Ammon's horn (tissue), 1 donor: ENCODE data around the gene NPAS2.
A peak's percentile ranks its signal among the peaks of the same experiment; 100 is the strongest.

Source experiments
- DNase-seq: peaks from one replicate; pipeline ENCODE4 v3.0.0-alpha.2; 2016; ENCODE audit warnings: low spot score

Gene NPAS2

GRCh38 chr2:101012054-101012705 is 192.2 kb downstream of the NPAS2 start:
- DNase-seq = no peak

GRCh38 chr2:101012706-101013181 is 192.8 kb downstream of the NPAS2 start:
- peak; percentile 43 for DNase-seq

- no peak for DNase-seq
These were observed 194.4 kb downstream of the NPAS2 start for GRCh38 chr2:101014264-101014857.

- no peak for DNase-seq
These were observed 197.4 kb downstream of the NPAS2 start for GRCh38 chr2:101017371-101017770.

DNA sequence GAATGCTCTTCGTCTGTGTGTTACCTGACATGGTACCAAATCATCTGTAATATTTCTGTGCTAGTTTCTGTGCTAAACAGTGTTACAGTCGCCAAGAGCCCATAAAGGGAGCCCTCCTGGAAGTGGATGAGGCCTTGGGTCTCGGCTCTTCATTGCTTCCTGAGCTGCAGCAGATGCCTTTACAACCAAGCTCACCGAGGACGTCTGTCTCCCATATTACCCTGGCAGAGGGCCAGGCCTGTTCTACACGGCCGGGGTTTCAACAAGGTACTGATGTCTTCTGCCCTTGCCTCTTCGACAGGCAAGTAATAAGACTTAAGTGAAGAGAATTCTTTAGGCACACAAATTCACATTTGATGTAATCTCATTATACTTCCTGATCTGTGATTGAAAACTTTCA is 199.0 kb downstream of the NPAS2 start:
- DNase-seq = no peak

DNA sequence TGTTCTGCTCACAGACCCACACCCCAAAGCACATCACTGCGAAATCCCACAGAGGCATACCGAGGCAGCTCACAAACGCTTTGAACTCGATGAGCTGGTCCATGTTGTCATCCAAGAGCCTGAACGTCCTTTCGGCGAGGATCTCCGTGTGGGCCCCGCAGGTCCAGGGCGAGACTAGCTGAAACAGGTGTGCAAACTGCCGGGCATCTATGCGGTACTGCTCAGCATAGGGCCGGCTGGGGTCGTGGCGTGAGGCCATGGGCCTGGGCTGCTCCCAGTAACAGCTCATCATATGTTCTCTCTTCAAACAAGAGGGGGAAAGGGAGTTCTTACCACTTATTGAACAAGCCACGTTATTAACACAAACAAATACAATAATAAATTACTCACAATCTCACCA is 202.3 kb downstream of the NPAS2 start:
- no peak for DNase-seq

DNA sequence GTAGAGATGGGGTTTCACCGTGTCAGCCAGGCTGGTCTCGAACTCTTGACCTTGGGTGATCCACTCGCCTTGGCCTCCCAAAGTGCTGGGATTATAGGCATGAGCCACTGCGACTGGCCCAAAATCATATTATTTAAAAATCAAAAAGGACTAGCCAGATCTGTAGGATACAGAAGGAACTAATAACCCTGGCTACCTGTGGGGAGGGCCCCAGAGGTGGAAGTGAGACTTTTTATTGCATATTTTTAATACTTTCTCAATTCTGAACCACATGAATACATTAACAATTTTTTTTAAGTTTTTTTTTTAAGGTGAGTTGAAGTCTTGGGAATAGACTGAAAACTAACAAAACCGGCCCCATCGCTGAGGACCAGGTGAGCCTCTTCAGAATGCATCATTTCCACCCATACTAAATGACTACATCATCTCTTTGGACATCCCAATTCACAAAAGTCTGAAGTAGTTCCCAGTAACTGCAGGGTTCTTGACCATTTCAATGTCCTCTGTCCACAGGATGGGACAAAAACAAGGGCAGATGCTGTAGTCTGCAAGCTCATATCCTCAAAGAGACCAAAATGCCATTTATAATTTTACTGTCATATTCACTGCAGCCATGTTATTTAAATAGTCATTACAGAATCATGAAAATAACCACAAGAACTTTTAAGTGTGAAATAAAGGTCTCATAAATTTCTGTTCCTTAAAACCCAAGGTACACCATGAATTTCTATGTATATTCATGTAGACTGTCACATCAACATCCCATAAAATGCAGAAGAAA is 203.6 kb downstream of the NPAS2 start:
- DNase-seq = no peak

- DNase-seq = no peak
These were observed 205.6 kb downstream of the NPAS2 start for GRCh38 chr2:101025561-101025960.

GRCh38 chr2:101026253-101026701 is 206.3 kb downstream of the NPAS2 start:
- no peak for DNase-seq

DNA sequence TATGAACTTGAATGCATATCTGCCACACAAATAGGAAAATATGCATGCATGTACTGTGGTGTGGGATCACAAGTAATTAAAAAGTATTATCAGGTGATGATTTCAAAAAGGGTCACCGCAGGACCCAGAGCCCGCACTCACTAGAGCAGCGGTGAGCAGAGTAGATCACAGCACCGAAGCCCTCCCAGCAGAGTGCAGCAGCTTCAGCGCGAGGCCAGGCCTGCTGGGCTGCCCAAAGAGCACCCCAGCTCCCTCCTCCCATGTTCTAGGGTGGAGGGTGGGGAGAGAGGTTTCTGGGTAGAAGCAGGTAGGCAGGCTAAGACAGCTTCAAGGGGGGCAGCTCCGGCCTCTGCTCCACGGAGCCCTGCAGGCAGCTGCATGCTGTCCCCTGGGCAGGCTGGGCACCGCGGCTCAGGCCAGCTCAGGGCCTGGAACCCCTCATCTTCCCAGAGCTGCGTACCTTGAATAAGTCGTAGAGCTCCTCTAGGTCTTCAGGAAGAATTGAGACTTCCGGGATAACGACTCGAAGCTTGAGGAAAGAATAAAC is 207.1 kb downstream of the NPAS2 start:
- no peak for DNase-seq

DNA sequence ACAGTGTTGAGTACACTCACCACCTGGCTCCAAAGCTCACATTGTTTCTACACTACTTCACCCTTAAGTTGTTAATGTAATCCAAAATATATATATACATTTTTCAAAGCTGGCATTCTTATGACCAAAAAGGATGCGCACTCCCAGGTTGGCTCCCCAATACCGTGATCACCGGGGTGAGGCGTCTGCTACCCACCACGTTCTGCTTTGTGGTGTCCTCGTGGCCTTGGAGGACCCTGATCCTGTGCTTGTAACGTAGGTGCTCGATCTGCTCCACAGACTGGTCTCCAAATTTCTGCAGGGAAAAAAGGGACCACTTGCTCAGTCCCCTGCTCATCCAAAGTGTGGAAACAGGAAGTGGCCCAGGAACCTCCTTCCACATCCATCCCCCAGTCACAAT is 207.9 kb downstream of the NPAS2 start:
- DNase-seq = no peak

GRCh38 chr2:101030866-101031554 is 211.1 kb downstream of the NPAS2 start:
- no peak for DNase-seq

DNA sequence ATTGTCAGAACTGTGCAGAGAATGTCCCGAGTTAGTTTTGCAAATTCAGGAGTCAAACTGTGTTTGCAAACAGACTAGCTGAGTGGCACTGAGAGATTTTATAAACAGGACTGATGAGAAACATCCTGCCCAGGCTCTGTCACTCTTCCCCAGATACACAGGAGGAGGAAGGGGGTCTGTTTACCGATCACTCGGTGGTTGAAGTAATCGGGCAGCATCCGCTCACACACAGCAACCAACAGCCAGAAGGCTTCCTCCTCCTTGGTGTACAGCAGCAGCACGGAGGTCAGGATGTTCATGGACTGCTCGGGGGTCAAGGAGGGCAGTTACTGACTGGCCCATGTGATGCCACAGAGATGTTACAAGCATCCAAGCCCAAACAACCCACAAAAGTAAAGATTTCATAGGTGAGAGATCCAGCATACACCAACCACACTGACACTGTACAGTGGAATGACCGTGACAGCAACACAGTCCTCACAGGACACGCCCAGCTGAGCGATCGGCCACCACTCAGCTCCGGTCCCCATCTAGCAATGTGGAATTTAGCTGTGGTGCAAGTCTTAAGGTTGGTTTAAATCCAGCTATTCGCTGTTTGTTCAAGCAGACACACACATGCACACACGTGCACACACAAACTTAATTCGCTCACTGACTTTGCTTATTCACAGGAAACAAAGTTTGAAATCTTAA is 212.3 kb downstream of the NPAS2 start:
- no peak for DNase-seq

GRCh38 chr2:101036562-101036961 is 216.6 kb downstream of the NPAS2 start:
- DNase-seq = no peak

GRCh38 chr2:101037161-101037755 is 217.3 kb downstream of the NPAS2 start:
- DNase-seq = no peak

DNA sequence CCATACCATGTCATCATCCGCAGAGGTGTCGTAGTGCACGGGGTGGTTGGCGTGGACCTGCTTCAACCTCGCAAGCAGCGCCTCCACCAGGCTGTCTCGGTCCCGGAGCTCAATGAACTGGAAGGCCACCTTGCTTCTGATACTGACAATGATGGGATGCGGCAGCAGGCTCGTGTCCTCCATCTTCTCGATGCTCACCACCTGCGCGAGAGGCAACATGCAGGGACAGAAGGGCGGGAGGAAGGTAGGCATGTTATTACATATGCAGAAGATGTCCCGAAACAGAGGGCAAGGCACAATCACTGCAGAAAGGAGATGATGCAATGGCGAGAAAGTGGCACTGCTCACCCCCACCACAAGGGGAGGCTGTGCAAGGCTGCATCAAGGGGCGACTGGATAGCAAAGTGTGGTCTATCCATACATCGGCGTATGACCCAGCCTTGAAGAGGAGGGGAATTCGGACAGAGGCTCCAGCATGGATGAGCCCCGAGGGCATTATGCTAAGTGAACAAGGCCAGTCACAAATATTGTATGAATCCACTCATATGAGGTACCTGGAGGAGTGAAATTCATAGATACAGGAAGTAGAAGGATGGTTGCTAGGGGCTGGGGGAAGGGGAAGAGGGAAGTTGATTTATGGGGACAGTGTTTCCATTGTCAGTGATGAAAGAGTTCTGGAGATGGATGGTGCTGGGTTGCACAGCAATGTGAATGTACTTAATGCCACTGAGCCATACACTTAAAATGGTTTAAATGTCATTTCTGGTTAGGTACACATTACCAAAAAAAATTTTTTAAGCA is 218.7 kb downstream of the NPAS2 start:
- no peak for DNase-seq

DNA sequence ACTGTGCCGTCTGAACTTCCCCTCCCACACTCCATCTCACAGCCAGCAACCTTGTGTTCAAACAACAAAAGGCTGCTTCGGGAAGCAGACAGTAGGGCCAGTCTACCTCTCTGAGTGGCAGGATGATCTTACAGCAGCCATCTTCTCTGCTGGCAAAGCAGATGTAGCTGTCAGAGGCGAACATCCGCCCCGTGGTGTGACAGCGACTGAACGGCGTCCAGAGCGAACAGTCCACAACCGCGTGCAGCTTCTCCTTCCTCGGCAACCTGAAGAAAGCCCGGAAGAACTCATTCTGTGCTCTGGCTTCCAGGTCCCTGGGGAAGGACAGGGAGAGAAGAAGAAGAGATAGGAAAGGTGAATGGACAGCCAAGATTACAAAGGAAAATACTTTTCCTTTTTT is 220.1 kb downstream of the NPAS2 start:
- DNase-seq = no peak

DNA sequence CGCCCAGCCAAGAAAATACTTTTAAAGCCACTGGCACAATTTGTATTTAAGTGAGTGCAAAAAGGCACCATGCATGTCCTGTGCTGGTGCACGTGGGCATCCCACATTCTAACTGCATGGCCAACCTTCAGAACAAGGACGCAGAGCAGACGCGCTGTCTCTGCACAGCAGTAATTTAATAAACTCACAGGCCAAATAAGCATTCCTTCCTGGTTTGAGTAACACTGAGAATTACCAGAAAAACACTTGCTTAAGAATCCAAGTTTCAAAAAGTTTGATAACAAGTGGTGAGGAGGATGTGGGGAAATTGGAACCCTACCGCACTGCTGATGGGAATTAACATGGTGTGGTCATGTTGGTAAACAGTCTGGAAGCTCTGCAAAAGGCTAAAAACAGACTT is 220.8 kb downstream of the NPAS2 start:
- peak; percentile 12 for DNase-seq

DNA sequence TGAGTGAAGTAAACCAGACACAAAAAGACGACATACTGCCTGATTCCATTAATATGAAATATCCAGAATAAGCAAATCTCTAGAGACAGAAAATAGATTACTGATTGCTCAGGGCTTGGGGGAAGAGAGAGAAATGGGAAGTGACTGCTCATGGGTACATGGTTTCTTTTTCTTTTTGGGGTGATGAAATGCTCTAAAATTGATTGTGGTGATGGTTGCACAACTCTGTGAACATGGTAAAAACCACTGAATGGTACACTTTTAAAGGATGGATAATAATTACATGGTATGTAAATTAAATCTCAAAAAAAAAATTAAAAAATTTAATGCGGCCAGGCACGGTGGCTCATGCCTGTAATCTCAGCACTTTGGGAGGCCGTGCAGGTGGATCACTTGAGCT is 221.5 kb downstream of the NPAS2 start:
- no peak for DNase-seq

GRCh38 chr2:101045330-101045729 is 225.4 kb downstream of the NPAS2 start:
- no peak for DNase-seq
